Measurements from ENCODE around the gene LTBP3. TPM values are rescaled to one million over a fixed set of nuclear protein-coding genes. Genes with fewer than 3 reads are reported as not detected.
A peak's percentile ranks its signal among the peaks of the same experiment; 100 is the strongest.

Gene LTBP3
- total and polyA plus RNA-seq, 2 of the 4 experiments (the other 2 are of a cell fraction): 6.6 to 145 TPM

GRCh38 chr11:65525546-65526480 lies 32.3 kb downstream of the LTBP3 start:
- H2BK5ac ChIP-seq (ENCODE audit: low read depth, low read length, poor library complexity, severe bottlenecking): peak overlapping the region; percentile 79
- peak overlapping the region; percentile 90 for H3K23ac ChIP-seq (ENCODE audit: low read depth, low read length)
- peaks cover 37% of the 10 kb centered on the region for H3K36me3 ChIP-seq (ENCODE audit: control insufficient read depth, insufficient read depth, low read length)
- H3K79me1 ChIP-seq (ENCODE audit: low read depth in 1 of 2, low read length in 2 of 2): peaks cover 22 to 59% of the 10 kb centered on the region in 2 experiments
- dilution Hi-C loops (cut with HindIII; ENCODE audit: low sequenced_read_pairs, unreplicated experiment) (no loop called here), in situ Hi-C loops (cut with MboI; ENCODE audit: low sequenced_read_pairs) (no loop called here), intact Hi-C loops (cut with micrococcal nuclease) (no loop called here)
- peak overlapping the region; percentile 58 for H3K56ac ChIP-seq (ENCODE audit: extremely low read depth, insufficient read depth, low read length)
- H3K9ac ChIP-seq (ENCODE audit: low read depth, low read length): peak overlapping the region; percentile 98
- H2AFZ ChIP-seq (replicated peaks; ENCODE audit: low read length, poor library complexity): peak overlapping the region; percentile 92
- H3K9me1 ChIP-seq (ENCODE audit: insufficient read depth, low read length): peaks cover 6% of the 10 kb centered on the region; the same call in 1 of the 2 replicates
- ChIA-PET CTCF (no interaction called here), POLR2A (ENCODE audit: unreplicated experiment) (interaction anchor here (0.6 to 1.8 kb wide), 4 partner anchors 18 to 326 kb away, joined by 3 to 9 read pairs (median 7); partner anchors contain the start of gene MALAT1)
- peaks cover 12% of the 10 kb centered on the region for H3K4me1 ChIP-seq (ENCODE audit: control insufficient read depth, insufficient read depth, low read length)
- H3K27ac ChIP-seq (ENCODE audit: insufficient read depth, low read length): peak overlapping the region; percentile 87
- H2AK9ac ChIP-seq (replicated peaks; ENCODE audit: low read depth, low read length, poor library complexity): peak overlapping the region; percentile 95
- peaks cover 40% of the 10 kb centered on the region for H4K20me1 ChIP-seq (ENCODE audit: insufficient read depth, low read length)
- H3K18ac ChIP-seq (ENCODE audit: low read depth, low read length): no peak overlapping the region; the same call in 1 of the 2 replicates
- no peak; the same call in 1 of the 2 replicates for ATAC-seq (ENCODE audit: low read depth)
- peak overlapping the region; percentile 81 for H3K4ac ChIP-seq (ENCODE audit: low read depth, low read length)
- H3K4me3 ChIP-seq (ENCODE audit: insufficient read depth, low read depth, low read length): peak overlapping the region; percentile 88
- TF ChIP-seq POLR2A (IDR thresholded peaks at IDR 0.05; ENCODE audit: low read depth, low read length): no peak; the same call in 1 of the 2 replicates
- TSS peak; percentile 70 for BruUV-seq (replicated peaks)
- peak overlapping the region; percentile 43 for H4K91ac ChIP-seq (ENCODE audit: insufficient read depth, low read depth, low read length)
- WGBS, 2 experiments (ENCODE audit: extremely low coverage in 2 of 2, insufficient read length in 1 of 2): 49% methylated on average over 11 of the region's 31 CpGs; no CpG with 5 or more reads in 1 of the 2 experiments
- H4K8ac ChIP-seq (ENCODE audit: low read depth in 2 of 2, low read length in 2 of 2): peak overlapping the region; percentile 36 to 66; a peak in 3 of 4 replicates
- H3K27me3 ChIP-seq (ENCODE audit: control insufficient read depth, insufficient read depth, low read length): no peaks in the 10 kb centered on the region
- H3K4me2 ChIP-seq (ENCODE audit: low read depth, low read length): peak overlapping the region; percentile 77
- H3K9me3 ChIP-seq (ENCODE audit: control insufficient read depth, insufficient read depth, low read length): no peaks in the 10 kb centered on the region
- DNase-seq: no peak
- H3K14ac ChIP-seq (replicated peaks; ENCODE audit: low read depth, low read length): peak overlapping the region; percentile 62
- 0 out of 2 replicates have a peak overlapping the region, but pooled peaks have one; percentile 0 for H2BK120ac ChIP-seq (ENCODE audit: low read depth, low read length)
- no peak overlapping the region for H2BK15ac ChIP-seq (ENCODE audit: low read depth, low read length)
- H4K5ac ChIP-seq (ENCODE audit: low read depth, low read length): peak overlapping the region; percentile 11; the same call in 1 of the 2 replicates
- peak overlapping the region; percentile 95 for H2AK5ac ChIP-seq (ENCODE audit: low read depth, low read length)
- H2BK20ac ChIP-seq (ENCODE audit: low read depth, low read length): no peak overlapping the region

Measured in IMR-90 (cell line).